Non-pigmented ciliary epithelial cell (primary cell): ENCODE measurements around the gene QRICH1.
A peak's percentile ranks its signal among the peaks of the same experiment; 100 is the strongest.

ENCODE experiments used
- DNase-seq: peaks from one replicate; pipeline ENCODE4 v3.0.0-alpha.2; 2010; ENCODE audit warnings: low read depth

Gene QRICH1, protein sequence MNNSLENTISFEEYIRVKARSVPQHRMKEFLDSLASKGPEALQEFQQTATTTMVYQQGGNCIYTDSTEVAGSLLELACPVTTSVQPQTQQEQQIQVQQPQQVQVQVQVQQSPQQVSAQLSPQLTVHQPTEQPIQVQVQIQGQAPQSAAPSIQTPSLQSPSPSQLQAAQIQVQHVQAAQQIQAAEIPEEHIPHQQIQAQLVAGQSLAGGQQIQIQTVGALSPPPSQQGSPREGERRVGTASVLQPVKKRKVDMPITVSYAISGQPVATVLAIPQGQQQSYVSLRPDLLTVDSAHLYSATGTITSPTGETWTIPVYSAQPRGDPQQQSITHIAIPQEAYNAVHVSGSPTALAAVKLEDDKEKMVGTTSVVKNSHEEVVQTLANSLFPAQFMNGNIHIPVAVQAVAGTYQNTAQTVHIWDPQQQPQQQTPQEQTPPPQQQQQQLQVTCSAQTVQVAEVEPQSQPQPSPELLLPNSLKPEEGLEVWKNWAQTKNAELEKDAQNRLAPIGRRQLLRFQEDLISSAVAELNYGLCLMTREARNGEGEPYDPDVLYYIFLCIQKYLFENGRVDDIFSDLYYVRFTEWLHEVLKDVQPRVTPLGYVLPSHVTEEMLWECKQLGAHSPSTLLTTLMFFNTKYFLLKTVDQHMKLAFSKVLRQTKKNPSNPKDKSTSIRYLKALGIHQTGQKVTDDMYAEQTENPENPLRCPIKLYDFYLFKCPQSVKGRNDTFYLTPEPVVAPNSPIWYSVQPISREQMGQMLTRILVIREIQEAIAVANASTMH

DNA sequence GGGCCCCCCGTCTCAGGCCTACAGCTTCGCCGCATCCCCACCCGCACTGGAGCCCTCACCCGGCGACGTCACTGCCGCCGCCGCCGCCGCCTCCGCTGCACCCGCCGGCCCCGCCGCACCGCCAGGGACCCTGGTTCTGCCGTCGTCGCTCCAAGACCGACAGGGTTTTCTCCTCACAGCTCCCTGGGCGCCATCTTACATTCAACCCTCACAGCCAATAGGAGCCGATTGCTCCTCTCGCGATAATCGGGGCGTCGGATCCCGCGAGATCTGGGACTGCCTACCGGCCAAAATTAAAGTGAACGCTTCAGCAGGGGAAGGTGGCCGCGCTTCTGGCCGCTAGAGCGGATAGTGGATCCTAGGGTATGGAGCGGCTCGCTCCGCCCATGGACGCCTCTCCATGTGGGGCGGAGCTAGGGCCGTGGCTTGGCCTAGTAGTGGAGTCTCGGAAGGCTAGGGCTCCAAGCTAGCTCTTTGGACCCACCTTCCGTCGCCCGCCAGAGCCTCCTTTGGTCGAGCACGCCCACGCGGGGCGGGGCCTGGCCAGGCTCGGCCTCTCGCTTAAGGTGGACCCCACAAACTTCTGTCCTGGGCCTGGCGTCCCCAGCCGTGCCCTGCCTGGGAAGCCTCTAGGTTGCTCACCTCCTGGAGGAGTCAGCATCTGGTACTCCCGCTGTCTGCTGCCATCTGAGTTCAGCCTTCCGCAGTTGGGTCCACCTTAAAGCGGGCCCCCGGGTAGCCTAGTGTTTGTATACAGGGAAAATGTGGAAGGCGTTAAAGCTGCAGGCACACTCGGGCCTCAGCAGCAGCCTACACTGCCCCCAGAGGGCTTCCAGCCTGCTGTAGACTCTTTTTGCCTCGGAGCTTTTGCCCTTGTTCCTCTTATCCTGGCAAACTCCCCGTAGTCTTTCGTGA, at the start of gene QRICH1:
Gene QRICH1, minus strand, starts transcription at position 219 of the 915 bp plus-strand sequence. CDS start 17,054 bp downstream, outside the sequence.
- DNase-seq = peak; percentile 92

DNA sequence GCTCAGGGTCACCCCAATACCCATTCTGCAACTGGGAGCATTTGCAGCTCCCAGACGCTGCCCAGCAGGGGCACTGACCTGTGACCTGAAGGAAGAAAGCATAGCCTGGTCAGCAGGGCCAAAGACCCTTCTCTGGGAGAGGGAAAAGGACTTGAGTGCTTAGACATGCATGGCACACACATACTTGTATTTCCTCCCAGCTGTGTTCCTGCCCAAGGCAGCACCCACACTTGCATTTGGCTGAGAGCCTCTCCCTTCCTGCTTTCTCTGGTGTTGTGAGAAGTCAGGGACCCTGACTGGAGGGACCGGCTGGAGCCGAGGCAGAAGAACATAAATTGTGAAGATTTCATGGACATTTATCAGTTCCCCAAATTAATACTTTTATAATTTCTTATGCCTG, 46.2 kb upstream of the QRICH1 start:
- DNase-seq = no peak

DNA sequence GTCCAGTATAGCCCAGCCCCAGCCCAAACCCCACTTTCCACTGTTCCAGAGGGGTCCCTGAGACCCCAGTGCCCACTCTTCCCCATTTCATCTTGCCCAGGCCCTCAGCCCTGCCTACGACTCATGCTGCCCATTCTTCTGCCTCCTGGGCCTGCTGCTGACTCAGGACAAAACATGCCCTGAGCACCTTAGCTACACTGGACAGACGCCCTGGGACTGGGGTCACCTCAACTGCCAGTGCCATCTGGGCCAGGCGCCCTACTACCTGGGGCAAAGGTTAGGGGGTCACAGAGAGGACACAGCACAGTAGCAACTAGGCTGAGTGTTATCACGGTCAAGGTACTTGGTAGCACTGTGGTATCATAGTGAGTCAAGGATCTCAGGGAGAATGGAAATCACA, 41.6 kb upstream of the QRICH1 start:
- DNase-seq = no peak

DNA sequence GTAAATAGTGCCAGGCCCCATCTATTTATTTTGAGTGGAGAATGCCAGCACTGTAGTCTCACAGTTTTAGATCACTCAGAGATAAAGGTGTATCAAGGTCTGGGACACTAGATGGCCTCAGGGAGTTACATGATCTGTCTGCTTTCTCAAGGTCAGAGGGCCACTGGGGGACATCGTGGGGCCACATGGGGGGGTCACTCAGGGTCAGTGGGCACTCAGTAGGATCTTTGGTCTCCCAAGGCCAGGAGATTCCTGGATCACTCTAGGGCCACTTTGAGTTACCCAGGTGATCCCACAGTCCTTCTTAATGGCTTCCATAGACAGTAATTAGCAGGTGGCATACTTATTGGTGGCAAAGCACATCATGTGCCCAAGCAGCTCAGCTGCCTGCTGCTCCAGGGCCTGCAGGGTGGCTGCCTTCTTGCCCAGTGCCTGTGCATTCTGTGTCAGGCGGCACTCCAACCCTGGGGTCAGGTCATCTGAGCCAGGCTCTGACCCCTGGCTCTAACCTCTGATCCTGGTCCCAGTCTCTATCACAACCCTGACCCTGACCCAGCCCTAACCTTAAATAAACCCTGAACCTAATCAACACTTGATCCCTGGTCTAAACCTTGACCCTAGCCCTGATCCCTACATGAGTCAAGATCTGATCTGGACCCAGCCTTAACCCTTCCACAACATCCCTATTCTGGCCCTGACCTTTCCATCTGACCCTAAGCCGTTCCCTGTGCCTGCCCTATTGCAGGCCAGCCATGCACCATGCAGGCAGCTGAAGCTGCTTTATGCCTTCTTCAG, 40.8 kb upstream of the QRICH1 start:
- DNase-seq = no peak

DNA sequence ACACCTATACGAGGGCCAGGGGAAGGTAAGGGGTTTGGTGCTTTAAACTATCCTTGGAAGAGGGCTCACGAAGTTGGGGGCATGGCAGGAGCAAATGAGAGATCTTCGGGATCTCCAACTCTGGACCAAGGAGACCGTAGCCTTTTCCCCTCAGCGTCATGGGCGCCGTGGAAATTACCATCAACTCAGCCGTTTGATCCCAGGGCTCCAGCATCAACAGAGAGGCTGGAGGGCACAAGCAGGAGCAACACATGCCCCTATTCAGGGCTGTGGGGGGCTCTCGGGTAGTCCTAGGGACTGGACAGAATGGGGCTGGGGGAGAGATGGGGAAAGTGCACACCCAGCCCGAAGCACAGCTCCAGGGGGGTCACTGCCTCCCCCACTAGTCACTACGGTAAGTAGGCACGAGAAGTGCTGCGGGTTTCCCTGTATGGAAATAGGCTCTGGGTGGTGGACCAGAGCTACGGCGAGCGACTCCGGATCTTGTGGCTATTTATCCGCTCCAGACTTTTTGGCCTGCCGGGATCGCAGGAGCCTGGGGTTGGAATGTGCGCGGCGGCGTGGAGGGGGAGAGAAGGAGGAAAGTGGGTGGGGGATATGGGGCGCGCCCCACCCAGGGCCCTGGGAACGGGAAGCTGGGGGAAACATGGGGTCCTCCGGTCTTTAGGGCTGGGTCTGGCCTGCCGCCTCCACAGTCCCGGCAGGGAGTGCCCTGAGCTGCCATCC, 39.5 kb upstream of the QRICH1 start:
- DNase-seq = peak; percentile 55

DNA sequence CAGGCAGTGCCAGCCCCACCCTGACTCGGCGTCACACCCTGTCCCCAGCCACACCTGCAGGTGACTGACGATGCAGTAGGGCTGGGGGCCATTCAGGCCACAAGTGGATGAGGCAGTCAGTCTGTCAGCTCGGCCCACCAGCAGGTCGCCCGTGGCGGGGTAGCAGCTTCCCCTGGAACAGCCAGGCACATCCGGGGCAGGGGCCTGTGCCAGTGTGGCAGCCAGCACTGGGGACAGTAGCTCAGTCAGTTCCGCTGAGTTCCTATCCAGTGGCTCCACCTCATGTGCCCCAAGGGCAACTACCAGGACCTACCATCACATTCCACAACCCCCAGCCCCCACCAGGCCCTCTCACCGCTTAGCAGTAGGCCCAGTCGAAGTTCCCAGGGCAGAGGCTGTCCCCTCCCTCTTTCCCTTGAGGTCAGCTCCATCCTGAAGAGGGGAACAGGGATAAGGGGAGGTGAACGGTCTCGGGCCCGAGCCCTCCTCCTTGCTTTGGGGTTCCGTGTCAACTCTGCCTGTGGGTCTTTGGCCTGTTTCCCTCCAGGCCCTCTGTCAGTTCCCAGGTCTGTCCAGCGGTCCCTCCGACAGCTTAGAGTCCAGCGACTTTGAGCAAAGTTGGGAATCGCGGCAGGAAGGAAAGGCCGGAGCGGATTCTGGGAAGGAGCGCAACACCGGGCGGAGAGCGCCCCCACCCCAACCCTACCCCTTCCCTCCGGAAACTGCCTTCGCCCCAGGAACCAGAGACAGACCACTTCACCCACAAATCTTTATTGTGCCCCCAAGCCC, 38.8 kb upstream of the QRICH1 start, which contains the start of gene LAMB2:
Gene LAMB2, minus strand, starts transcription at position 614 of the 789 bp plus-strand sequence. Its CDS starts 183 bp downstream, at position 431.
- DNase-seq = peak; percentile 30

DNA sequence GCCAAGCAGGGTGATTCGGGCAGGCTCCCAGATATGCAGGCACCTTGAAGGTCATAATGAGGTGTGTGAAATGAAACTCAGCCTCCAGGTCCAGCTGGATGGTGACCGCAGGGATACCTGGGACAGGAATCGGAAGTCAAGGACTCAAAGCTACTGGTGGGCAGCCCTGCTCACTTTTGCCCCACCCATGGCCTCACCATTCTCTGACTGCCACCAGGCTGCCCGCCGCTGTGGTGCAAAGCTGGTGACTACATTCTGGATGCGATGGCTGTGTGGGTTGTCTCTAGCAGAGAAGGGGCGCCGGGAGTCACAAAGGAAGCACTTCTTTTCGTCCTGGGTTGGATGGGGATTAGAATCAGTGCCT, 38.2 kb upstream of the QRICH1 start:
- DNase-seq = no peak

DNA sequence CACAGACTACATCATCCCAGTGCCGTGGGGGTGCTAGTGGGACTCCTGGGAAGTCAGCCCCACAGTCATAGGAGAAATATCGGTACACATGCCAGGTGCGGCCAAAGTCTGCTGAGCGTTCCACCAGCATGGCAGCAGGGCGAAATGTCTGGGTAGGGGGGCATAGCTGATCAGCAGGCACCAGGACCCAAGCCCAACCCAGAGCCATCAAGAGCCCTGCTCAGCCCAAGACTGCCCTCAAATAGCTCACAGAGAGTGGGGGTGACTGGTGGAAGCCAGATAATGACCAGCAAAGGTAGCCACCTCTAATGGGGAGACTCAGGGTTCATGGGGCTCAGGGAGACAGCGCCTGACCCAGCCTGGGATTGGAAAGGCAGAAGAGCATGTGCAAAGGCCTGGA, 37.7 kb upstream of the QRICH1 start:
- DNase-seq = no peak

DNA sequence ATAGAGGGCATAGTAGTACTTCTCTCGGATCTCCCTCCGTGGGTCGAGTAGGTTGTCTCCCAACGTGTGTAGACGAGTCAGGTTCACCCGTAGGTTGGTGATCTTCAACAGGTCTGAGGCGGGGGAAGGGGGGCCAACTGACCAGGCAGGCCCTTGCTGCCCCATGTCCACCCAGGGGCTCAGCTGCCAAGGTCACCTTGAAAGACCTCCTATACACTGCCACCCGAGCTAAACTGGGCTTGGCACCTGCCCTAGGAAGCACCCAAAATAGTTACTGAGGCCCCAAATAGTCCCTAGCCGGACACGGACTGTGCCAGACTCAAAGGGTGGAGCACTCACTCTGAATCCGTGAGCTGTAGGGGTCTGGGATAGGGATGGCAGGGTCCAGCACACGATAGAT, 37.2 kb upstream of the QRICH1 start:
- DNase-seq = no peak

DNA sequence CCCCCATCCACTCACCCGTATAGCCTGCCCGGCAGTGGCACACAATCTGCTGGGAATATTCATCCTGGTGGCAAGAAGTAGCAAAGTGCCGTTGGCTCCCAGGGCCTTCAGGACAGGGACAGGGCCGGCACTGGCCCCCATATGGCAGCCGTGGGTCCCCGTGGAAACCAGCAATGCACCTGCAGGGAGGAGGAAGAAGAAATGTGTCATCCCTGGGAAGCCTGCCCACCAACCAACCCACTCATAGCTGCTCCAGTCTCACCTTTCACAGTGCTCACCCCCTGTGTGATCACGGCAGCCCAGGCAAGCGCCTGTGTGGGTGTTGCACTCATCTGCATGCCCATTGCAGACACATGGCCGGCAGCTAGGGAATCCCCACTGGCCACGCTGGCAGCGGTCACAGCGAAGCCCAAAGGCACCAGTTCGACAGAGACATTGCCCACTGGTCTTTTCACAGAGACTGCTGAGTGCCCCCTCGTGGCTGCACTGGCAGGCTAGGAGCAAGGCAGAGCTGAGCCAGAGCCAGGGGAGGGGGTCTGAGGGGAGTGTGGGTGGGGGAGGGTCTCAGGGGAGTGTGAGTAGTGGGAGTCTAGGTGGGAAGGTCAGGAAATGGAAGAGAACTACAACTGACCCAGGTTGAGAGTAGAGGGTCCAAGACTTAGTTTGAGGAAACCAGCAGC, 31.3 kb upstream of the QRICH1 start:
- no peak for DNase-seq

DNA sequence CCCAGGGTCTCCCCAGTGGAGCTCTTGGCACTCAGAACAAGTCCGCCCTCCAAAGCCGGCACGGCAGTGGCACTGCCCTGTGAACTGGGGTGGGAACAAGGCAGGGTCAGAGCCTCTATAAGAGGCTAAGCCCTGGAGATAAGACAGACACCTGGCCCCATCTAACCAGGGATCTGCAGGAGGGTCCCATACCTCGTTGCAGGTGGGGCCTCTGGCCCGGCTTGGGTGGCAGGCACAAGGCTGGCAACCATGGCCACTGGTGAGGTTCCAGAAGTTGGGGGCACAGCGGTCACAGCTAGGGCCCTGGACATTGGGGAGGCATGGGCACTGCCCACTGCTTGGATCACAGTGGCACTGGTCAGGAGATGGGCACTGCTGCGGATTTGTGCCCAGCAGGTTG, 30.3 kb upstream of the QRICH1 start:
- DNase-seq = no peak

DNA sequence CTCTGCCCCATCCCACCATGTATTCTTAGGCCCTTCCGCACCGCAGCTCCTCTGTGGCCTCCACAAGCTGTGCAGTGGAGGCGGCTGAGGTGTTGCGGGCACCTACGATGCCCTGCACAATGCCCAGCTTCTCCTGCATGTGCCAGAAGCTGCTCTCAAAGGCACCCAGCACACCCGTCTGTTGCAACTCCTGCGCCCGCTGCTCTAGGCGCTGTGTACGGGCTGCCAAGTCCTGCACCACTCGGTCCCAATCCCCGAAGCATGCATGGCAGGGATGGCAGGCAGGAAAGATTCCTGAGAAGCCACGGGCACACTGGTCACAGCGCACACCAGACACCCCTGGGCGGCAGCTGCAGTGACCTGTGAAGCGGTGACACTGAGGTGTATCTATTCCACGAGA, 29.8 kb upstream of the QRICH1 start:
- DNase-seq = no peak

DNA sequence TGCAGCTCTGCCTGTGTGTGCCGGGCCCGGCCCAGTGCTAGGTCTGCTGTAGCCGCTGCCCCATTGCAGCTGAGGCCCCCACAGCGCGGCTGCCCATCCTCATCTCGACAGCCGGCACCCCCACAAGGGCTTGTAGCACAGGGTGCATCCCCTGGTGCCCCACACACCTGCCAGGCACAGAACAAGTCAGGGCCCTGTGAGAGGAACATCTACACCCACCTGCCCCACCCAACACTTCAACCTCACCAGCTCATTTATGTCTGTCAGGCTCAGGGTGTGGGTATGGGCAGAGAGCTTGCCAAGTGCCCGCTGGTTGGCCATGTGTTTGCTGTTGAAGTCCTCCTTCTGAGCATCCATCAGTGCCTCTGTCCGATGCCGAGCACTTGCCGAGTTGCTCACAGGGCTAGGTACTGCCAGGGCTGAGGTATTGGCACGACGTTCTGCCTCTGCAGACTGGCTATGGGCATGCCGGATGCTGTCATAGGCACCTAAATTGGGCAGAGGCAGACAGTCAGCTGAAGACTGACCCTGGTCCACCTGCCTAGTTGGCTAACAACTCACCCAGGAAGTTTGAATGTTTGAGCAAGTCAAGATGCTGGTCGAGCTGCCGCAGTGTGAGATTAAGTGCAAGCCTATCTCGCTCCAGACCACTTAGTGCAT, 29.1 kb upstream of the QRICH1 start:
- no peak for DNase-seq

DNA sequence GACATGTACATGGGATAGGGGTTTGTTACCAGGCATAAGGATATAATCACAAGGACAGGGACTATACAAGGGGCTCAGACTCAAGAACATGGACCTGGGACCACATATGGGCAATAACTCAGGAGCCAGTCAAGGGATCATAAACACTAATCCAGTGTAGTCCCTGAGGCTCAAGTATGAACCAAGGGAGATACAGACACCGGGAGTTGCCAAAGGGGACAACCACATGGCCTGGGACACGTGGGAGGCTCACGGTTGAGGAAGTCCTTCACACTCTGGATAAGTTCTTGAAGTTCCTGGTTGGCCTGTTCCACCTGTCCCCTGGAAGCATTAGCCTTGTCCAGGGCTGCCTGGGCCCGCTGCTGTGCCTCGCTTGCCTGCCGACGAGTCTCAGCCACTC, 28.6 kb upstream of the QRICH1 start:
- DNase-seq = no peak

DNA sequence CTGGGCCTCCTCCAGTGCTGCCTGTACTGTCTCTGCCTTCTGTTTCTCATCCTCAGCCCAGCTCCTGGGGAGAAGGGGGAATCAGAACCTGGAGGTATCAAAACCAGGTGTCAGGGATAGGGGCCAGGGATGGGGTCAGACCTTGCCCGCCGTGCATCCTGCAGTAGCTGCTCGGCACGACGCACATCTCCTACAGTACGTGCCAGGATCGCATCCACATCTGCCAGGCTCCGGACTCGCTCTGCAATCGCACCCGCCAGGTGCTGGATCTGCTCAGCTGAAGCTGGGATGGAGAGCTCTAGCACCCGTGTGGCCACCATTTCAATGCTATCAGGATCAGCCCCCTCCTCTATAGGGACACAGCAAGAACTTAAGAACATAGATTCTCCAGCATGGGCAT, 28.2 kb upstream of the QRICH1 start:
- no peak for DNase-seq

DNA sequence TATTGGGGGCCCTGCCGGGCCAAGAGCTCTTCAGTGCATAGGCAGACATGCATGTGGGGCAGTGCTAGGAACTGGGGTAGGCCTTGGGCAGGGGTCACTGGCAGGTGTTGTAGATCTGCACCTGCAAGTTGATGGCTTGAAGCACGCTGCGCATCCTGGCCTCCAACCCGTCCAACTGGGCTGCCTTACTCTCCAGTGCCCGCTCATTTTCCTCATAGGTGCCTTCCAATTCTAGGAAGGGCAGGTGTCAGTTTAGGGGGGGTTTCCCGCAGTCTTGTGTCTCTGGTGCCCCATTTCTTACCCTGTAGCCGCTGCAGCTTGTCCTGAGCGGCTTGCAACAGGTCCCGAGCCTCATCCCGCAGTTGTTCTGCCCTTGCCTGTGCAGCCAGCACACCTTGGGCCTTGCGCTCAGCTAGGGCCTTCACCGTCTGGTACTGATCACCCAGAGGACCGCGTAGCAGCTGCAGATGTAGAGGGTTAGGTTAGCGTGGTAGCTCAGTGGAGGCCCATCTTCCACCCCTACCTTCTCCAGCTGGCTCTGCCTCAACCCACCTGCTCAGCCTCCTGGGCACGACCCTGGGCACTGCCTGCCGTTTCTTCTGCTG, 27.4 kb upstream of the QRICH1 start:
- no peak for DNase-seq

DNA sequence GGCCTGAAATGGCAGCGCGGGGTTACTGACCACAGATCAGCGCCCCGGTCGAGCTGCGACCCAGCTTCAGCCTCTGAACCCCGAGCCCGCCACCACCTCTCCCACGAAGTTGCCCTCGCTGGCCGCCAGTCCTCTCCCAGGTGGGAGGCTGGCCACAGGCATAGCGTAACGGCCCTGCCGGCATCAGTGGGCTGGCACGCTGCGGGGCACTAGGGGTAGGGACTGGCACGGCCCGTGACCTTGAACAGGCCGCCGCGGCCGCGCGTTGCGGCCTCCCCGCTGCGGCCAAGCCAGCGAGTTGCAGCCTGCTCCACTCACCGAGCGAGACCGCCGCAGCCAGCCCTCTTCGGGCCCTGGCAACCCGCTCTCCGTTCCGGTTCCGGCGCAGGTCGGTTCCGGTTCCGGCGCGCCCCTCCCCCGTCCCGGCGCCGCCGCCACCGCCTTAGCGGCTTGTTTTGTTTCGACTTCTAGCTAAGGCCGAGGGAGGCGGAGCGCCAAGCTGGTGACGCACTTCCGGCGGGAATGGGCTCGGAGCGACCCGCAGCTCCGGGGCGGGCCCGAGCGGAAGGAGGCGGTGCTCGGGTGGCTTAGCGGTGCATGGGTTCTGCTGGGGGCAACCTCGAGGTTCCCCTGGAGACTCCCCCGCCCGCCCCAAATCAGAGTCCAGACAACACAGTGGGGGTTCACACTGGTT, 26.7 kb upstream of the QRICH1 start, which contains the start of gene USP19:
Gene USP19, minus strand, starts transcription at position 386 of the 694 bp plus-strand sequence. CDS start 1,678 bp downstream, outside the sequence.
- DNase-seq = peak; percentile 49

DNA sequence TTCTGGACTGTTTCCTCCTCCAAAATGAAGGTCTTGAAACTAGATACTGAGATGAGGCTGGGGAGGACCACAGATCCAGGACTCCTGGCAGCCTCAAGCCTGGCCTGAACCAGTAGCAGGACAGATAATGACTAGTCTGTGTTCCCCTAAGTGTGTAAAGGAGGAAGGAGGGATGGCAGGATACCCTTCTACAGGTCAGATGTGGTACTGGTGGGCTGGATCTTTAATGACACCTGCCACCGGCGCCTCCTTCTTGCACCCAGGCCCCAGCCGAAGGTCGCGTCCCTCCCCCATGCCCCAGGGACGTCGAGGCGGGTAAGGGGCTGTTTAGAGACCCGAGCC, 26.2 kb upstream of the QRICH1 start:
- DNase-seq = no peak
